Activated gamma-delta T cell (primary cell): ENCODE results near the gene ADAMTS5.

Source experiments
- DNase-seq: peaks from one replicate; lab custom pipeline; 2025; lab: John Stamatoyannopoulos, UW

ADAMTS5 gene

DNA sequence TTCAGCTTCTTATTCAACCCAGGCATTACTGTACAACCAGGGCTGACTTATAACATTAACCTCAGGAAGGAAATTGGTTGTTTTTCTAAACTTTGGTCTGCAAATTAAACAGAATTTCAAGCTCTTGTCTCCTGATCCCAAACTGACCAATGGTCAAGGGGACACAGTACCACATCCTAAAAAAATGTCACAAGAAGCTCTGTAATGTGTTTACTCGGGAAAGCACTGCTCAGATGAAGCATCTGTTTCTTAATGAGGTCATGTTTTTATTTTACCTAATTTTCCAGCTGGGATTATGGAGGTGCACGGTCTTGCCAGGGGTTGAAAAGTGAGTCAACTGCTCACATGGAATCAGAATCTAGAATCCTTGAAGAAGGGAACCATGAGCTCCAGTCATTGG, 18.7 kb downstream of the ADAMTS5 start:
- no peak for DNase-seq

DNA sequence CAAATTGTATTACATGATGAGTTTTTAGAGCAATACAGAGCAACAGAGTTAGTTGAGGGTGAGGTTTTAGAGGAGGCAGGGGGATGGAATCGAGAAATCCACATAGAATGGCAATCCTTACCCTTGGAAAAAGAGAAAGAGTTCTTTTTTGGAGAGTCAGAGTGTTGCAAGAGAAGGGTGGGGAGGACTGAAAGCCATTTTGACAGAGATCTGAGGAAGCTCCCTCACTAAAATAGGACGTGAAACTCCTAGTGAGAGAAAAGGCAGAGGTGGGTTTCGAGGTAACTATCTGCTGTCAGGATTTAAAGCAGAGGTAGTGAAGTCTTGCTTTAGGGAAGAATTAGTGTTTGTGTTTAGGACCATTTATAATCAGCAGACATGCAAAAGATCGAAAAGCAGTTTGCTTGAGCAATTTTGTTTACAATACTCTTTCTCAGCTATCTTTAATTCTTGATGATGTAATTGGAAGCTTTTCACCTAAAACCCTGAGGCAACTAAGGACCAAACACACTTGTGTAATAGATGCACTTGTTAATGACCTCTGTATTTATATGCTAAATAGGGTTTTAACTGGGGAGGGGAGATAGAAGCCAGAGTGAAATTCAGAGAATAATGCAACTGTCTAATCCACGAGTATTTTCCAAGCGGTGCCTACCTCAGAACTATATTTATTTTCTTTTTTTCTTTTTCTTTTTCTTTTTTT, 20.0 kb downstream of the ADAMTS5 start:
- DNase-seq, result no peak

DNA sequence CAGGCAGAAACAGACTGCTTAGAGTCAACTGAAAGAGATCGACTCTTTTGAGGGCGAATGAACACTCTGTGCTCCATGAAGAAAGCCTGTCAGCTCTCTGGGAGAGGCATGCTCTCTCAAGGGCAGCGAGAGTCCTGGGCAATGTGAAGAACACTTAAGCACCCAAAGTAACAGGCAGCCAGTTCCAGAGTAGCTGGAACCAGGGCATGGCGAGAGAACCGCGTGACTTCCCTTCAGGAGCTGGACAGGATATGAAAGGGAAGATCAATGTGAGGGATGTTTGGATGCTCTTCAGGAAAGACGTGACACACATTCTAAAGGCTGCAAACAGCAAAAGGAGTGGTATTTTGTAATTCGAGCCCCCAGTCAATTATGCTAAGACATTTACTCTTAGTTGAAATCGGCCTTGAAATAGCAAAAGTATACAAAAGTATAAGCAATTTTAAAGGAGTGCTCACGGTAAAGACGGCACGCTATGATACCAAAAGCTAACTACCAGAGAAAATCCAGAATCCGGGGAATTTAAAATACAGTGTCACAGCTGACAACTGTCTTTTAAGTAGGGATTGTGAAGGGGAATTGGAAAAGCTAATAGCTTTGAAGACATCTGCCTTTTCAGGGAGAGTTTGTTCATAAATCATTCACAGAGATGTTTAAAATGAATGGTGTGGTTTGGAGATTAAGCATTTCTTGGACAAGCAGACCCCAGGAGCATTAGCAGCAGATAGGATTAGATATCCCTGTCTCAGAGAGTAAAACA, 20.8 kb downstream of the ADAMTS5 start:
- DNase-seq, result no peak

DNA sequence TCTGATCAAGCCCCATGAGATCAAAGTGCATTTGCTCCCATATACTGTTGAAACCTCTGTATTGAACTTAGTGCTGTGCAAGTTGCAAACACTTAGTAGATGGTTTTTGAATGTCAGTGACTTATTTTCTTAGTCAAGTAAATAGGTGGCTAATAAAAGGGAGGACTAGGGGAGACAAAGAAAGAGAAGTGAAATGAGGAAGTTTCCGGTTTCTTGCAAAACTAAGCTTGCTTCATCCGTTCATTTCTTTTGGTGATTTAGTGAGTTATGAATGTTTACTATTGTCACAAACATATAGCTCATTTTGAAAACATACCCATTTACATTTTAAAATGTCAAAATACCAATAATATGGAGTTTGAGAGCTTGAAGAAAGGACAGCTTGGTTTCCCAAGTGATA, 23.0 kb downstream of the ADAMTS5 start:
- no peak for DNase-seq

DNA sequence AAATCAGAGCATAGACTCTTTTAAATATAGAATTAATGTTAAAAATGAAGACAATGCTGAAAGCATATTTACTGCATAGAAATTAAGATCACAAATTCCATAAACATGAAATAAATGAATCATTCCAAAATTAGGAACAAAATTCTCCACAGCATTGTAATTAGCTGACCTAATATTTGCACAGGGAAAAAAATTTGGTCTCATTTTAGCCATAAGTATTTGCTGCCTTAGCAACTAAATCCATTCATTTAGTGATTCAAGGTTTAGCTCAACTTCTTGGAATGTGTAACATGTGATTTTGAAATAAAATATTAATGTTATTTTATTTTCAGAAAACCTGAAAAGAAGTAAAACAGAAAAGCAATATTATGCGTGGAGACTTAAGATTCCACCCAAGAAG, 25.5 kb downstream of the ADAMTS5 start:
- no peak for DNase-seq

DNA sequence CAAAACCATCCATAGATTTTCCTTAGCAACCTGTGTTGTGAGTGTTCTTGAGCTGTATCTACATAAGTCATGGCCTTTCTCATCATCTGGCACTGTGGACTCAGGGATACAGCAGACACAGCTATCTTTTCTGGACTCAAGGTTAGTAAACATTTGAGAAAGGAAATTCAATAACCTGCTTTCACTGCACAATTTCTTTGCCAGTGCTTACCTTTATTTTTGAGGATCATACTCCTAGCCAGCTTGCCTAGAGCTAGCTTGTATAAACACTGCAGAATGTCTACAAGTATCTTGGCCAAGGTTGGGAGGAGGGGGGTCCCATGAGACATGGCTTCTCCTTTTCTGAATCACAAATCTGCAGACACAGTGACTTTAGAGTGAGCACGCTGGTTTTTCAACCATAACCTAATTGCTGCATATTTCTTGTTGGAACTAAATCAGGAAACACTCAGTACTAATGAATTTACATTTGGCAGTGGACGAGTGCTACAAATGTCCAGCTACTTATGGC, 27.2 kb downstream of the ADAMTS5 start:
- DNase-seq, result no peak

DNA sequence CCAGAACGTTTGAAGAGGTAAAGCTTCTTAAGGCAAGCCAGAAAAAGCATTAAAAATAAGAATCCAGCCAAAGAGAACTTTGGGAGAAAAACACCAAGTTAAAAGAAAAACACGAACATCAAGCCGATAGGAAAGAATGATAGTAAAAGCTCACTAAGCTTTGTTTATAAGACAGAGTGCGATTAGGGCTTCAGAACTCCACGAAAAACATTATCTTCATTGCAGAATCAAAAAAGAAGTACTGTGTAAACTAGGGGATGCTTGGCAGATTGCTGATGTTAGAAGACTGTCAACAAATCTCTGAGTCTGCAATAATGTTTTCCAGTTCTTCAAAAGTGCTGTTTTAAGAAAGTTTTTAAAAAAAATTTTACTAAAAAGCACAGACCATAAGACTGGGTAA, 30.2 kb downstream of the ADAMTS5 start:
- DNase-seq, result no peak

DNA sequence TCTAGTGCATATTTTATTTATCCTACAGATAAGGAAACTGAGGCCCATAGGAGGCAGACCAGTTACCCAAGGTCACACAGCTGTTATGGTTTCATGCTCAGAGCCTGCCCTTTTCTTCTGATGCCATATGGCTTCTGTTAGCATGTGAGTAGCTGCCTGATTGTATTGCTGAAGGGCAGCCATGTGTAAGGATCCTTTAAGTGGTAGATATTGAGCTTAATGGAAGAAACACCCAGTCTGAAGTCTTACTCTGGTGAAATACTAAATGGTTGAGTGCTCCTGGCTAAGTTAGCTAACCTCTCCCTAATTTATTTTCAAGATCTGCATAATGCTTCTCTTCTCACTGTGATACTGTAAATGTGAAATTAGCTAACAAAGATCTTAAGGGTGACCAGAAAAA, 30.9 kb downstream of the ADAMTS5 start:
- no peak for DNase-seq

DNA sequence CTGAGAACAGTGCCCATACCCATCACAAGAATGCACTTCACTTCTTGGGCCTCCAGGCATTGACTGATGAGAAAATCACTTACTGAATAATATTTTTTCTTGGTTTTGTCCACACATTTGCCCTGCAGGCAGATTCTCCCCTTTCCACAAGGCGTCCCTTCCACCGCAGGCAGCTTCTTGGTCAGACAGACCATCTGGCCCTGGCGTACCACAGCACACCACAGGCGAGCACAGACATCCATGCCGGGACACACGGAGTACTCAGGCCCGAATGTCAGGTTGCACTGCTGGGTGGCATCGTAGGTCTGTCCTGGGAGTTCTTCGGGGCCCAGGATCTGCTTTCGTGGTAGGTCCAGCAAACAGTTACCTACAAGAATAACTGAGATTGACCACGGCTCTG, 32.5 kb downstream of the ADAMTS5 start:
- DNase-seq, result no peak

DNA sequence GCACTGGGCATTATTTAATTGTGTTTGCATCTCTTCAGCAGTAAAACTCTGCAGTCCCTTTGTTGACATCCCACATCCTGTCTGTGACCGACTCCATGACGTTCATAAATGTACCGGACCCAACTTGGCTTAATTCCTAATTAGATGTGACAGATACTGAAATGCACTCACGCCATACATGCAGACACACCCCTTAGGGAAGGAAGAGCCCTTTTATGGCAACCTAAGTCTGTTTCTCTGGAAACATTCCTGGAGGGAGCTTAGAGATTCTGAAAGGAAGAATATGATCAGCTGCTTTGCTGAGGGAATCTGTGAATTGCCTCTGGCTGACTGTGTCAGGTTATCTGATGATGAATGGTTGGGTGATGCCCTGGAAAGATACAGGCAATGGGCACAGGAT, 33.4 kb downstream of the ADAMTS5 start:
- no peak for DNase-seq

DNA sequence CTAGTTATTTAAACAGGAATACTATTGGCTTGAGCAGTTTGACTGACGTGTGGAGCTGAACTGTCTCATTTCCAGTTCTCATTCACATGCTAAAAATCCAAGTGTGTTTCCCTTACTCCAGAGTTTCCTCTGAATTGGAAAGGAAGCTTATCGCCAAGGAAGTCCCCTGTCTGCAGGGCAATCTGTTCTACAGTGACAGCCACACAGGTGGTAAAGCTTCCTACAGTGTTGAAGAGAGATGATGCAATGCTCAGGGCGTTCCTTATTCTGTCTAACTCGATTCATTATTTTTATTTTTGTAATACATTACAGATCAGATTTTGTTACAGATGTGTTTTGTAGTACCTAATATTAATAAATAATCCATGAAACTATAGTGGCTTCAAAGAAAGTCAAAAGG, 41.3 kb downstream of the ADAMTS5 start:
- no peak for DNase-seq

DNA sequence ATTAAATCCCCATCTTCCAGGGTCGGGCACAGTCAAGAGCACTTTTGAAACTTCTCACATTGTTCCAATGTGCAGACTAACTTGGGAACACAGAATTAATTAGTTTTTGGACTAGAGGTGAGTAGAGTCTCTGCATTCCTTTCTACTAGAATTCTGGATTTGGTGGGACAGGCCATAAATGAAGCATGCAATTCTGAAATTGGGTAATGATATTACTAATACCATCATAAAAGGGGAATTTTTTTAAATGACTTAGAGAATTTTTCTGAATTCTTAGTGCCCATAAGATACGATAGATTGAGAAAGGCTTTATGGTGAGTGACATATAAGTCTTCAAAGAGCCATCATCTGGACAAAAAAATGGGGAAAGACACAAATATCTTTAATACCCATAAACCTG, 41.8 kb downstream of the ADAMTS5 start:
- no peak for DNase-seq

DNA sequence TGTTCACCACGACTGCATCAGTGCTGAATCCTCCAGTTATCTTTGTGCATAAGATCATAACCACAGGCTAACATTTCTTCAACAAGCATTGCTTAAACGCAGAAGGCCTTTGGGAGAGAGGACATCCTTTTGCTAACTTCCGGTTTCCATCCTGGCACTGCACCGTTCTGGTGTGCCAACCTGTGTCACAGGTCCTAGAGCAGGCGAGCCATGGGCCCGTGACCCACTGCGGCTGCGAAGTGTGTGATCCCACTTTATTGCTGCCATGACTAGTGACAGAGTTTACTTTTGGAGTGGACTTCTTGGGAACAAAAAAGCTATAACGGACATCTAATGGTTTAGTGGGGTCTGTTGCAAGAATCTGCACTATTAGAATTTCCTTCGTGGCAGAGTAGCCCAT, 42.9 kb downstream of the ADAMTS5 start:
- no peak for DNase-seq

DNA sequence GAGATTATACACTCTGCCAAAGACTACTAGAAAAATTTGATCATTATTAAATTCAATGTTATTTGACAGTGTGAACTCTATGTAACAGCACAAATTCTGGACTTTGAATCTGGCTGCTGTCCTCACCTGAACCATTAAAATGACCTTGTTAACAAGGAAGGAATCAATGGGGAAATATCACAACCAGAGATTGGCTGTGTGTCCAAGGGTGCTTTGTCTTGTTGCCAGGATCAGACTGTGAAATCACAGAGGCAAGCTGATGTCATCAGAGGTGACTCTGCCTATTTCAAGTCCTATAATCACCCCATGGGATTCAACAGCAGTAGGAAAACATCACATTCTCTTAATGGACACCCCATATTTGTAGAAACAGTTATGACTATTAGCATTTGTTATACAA, 46.8 kb downstream of the ADAMTS5 start:
- DNase-seq, result no peak

DNA sequence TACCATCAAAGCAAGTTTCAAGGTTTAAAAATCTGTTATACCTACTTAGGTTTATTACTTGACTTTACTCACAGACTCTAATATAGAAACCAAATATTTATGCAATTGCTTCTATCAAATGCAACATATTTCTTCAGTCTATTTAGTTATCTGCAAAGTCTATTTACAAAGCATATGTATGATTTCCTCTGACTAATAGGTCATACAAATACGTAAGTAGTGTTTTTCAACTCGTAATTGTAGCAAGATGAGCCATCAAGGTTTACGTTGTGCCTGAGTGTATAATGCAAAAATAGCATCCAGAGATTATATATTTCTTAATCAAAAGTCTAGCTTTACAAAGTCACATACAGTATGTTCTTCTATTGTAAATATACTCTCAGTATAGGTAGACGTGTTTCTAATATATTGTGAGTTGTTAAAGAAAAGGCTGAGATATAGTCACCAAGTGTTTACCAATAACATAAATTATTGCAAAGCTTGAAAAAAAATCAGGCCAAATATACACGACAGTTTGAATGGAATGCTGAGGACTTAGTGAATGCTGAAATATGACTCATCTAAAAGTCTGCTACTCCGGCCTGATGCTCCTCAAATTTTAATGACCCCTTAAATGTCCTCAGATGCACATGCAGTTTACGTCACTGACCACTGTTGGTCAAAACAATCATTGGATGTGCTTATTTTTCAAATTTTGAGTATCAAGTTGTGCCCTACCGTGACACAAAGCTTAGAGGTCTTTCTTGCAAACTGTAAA, 48.4 kb downstream of the ADAMTS5 start:
- no peak for DNase-seq

DNA sequence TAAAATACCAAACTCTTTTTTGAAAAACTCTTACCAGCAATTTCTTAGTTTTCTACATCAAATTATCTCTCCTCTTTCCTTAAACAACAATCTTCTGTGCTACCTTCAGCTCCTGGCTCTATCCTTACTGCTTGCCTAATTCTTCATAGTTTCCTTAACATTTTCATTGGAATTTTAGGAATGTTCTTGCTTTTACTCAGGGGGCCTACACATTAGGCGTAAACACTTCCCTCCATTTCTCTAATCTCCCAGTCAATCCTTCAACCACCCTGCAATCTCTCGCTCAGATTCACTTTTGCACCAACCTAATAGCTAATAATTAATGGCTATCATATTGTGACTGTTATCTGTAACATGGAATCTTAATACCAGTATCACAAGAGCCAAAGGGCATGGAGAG, 50.1 kb downstream of the ADAMTS5 start:
- no peak for DNase-seq

DNA sequence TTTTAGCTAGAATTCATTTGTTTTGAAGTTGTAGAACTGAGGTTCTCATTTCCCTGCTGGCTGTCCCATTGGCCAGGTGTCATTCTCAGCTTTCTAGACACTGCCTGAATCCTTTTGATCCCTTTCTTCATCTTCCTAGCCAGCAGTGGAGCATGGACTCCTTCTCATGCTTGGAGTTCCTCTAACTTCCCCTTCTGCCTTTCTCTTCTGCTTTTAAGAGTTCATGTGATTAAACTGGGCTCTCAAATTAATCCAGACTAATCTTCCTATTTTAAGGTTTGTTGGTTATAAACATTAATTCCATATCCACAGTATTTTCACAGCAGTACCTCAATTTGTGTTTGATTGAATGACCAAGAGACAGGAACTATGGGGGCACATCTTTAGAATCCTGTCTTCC, 52.3 kb downstream of the ADAMTS5 start:
- no peak for DNase-seq

DNA sequence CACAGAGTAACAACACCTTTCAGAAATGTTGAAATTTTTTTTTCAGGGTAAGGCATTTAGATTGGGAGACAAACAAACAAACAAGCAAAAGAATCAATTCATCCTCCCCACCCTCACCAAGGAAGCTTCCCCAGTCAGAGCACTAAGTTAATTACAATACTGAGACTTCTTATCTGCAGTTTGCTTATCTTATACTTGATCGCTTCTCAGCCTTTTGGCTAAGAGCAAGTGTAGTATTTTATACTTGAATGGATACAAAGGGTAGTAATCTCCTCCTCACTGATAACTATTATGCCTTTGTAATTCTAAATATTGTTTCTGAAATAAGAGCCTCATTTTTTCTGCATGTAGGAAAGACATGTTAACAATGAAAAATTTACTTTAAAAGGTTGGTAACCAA, 54.4 kb downstream of the ADAMTS5 start:
- no peak for DNase-seq

DNA sequence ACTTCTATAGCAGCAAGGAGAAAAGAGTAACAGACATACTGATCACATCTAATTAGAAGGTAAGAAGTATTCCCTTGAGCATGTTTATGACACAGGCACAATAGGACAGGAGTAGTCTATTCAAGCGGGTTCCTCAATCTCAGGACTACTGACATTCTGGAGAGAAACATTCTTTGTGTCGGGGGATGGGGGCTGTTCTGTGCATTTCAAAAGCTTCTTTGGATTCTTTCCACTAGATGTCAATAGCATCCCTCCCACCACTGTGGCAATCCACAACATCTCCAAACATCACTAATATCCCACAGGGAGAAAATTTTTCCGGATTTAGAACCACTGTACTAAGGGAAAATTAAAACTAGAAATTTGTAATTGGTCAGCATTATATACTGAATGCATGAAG, 56.9 kb downstream of the ADAMTS5 start:
- DNase-seq, result no peak

DNA sequence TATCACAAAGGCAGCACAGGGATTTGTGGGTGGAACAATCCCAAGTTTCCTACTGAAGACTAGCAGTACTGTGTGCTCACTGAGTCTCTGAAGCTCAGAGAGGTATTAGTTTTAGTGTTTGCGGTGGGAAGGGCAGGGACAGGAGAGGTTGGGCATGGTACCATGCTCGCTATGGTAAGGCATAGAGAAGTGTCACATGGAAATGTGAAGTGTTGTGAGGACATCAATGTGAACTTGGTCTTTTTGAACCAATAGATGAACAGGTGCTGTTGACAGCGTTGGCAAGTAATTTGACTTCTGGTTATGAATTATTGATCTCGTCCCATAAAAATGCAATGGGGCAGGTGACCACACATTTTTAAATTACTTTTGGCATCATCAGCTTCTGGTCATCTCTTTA, 65.9 kb downstream of the ADAMTS5 start:
- DNase-seq, result no peak

DNA sequence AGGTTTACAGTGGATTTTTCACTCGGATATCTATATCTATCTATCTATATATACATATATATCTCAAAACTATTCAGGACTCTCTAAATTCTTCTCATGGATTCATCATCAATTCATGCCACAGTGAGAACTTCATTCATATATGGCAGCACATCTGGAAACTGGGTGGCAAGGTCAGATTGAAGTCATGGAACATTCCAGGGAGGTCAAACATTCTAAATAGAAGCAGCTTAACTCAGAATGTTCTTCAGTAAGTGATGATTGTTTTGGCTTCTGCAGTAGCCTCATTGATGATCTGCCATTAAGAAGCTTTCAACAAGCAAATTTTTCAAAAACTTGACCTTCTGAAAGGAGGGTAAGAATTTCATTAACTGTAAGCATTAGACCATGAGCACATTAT, 74.7 kb downstream of the ADAMTS5 start:
- DNase-seq, result no peak

DNA sequence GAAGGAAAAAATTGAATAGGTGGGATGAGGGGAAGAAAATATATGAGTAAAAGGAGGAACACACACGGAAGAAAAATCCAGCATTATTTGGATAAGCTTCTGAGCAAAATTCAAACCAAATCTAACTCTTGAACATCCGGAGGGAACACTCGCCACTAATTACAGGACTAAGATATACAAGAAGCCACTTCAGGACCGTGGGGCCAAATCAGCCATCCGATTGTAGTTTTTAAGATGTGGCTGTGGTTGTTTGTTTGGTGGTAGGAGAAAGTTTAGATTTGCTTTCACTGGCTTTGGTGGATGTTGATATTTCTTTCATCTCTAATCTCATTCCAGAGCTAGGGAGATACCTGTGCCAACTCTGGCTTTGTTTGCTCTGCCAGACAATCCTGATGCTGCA, 78.0 kb downstream of the ADAMTS5 start:
- DNase-seq, result no peak

DNA sequence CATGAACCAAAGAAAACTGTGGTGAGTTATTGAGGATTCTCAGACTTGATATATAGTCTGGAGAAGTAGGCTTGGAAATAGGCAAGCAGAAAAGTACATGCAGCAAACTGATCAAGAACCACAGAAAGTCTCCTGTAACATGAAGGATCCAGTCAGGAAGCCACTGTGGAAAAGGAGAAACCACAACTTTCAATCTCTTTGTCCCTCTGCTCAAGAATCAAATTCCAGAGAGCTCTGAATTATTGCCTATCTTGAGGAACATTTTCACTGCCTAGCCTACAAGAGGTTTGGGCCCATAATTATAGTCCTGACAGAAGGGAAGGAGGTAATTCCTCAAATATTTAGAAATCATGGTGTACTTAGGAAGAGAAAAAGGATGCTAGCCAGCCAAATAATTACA, 78.6 kb downstream of the ADAMTS5 start:
- no peak for DNase-seq
